Thyroid gland (tissue), 4 donors: ENCODE measurements around the gene DSG4. TPM values are rescaled to one million over a fixed set of nuclear protein-coding genes. Genes with fewer than 3 reads are reported as not detected.

Experiments used
- DNase-seq, 2 donors: peaks; one replicate each; pipeline ENCODE4 v3.0.0-alpha.2; 2019
- H3K27ac ChIP-seq, 3 donors: fragments of 200-600 bp; sonication (generic); 1 replicate in 2 of 3; 2 replicates in 1 of 3; pipeline ENCODE4 v1.5.1; 2016 to 2019; ENCODE audit warnings: mild to moderate bottlenecking in 1 of 3, moderate library complexity in 1 of 3
- H3K27me3 ChIP-seq: fragments of 200-600 bp; sonication (generic); one replicate; pipeline ENCODE4 v1.5.1; 2019
- H3K36me3 ChIP-seq, 2 donors: fragments of 200-600 bp; sonication (generic); one replicate each; pipeline ENCODE4 v1.5.1; 2016 to 2019
- H3K4me1 ChIP-seq, 2 donors: fragments of 200-600 bp; sonication (generic); one replicate each; pipeline ENCODE4 v1.5.1; 2017 to 2019
- H3K4me3 ChIP-seq, 3 donors: fragments of 200-600 bp; sonication (generic); replicated peaks in 1 of 3; 1 replicate in 2 of 3; 2 replicates in 1 of 3; pipeline ENCODE4 v1.5.1; 2016; ENCODE audit warnings: mild to moderate bottlenecking in 1 of 3
- H3K9me3 ChIP-seq: fragments of 200-600 bp; sonication (generic); one replicate; pipeline ENCODE4 v1.5.1; 2017
- CTCF ChIP-seq, 6 experiments: fragments of 200-600 bp in 3 of 6; fragments of 450-650 bp in 3 of 6; sonication (generic) in 3 of 6; IDR thresholded peaks; one replicate each; pipeline ENCODE4 v1.5.1; 2016 to 2019; ENCODE audit warnings: antibody characterized with exemption in 6 of 6, mild to moderate bottlenecking in 2 of 6, inconsistent platforms in 1 of 6, moderate library complexity in 1 of 6
- POLR2A ChIP-seq, 2 donors: fragments of 450-650 bp; IDR thresholded peaks; one replicate each; pipeline ENCODE4 v1.6.1; 2017; ENCODE audit warnings: antibody characterized with exemption in 2 of 2, mild to moderate bottlenecking in 2 of 2, moderate library complexity in 1 of 2
- WGBS, 2 donors: methylation state at CpG; one replicate each; pipeline ENCODE4 v1.1.5; 2017; 5-methylcytosine and 5-hydroxymethylcytosine counted together
- intact Hi-C: fragments of 100-400 bp; cut with DNase I; formaldehyde crosslinking; loops from one replicate; pipeline ENCODE4 v1.15.1; 2023
- total RNA-seq, 4 donors: library from RNA; depleted of rRNA; stranded (reverse); fragments of >200 nt; gene quantifications; one replicate each; pipeline ENCODE4 v1.2.3, GENCODE V29; 2016

The DSG4 gene
- total RNA-seq, 4 donors from 2014 or later, result not detected

DNA sequence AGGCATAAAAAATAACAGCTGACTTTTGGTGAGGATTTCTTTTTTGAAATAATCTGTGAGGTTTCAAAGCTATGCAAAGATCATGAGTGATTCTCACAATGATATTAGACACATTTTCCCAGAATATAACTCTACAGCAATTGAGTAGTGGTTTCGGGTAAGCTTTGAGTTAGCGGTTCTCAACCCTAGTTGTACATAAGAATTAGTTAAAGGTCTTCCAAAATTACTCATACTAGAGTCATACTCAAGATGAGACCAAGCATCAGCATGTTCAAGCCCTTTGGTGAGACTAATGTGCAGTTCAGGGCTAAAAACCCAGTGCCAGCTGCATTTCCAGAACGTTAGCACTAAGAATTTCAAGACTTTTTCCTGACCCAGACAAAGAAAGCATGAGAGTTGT, 31.1 kb downstream of the DSG4 start:
- no peaks in the 10 kb centered on the region for H3K4me1 ChIP-seq
- no peak overlapping the region for H3K27ac ChIP-seq
- no peak for TF ChIP-seq POLR2A (IDR thresholded peaks at IDR 0.05)
- no peak for TF ChIP-seq CTCF (IDR thresholded peaks at IDR 0.05)
- WGBS, 2 donors, result 69 to 82% methylated on average over 3 of the region's 3 CpGs
- no peaks in the 10 kb centered on the region for H3K36me3 ChIP-seq
- H3K4me3 ChIP-seq, result no peak overlapping the region
- no peaks in the 10 kb centered on the region for H3K9me3 ChIP-seq
- DNase-seq, result no peak
- intact Hi-C loops, result no loop called here
- no peaks in the 10 kb centered on the region for H3K27me3 ChIP-seq

DNA sequence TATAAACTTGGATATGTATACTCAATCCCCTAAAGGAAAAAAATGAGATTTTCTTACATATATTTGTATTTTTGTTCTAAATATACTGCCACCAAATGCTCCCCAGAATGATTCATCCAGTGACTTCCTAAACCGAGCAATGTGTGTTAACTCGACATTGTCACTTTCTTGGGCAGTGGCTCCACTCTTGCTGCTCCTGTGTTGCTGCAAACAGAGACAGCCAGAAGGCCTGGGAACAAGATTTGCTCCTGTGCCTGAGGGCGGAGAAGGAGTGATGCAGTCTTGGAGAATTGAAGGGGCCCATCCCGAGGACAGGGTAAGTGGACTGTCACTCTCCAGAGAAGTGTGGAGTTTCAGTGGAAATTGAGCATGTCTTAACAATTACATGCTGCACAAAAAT, 32.7 kb downstream of the DSG4 start:
- Histone ChIP-seq H3K36me3 (no peaks in the 10 kb centered on the region), H3K27ac (no peak overlapping the region), H3K27me3 (no peaks in the 10 kb centered on the region), H3K4me3 (no peak overlapping the region), H3K9me3 (no peaks in the 10 kb centered on the region), H3K4me1 (no peaks in the 10 kb centered on the region)
- intact Hi-C loops, result no loop called here
- 75 to 80% methylated on average over 4 of the region's 4 CpGs for WGBS, 2 donors
- DNase-seq, result no peak
- TF ChIP-seq POLR2A (IDR thresholded peaks at IDR 0.05), result no peak
- no peak for TF ChIP-seq CTCF (IDR thresholded peaks at IDR 0.05)

- no peaks in the 10 kb centered on the region for H3K9me3 ChIP-seq
- H3K4me1 ChIP-seq, result no peaks in the 10 kb centered on the region
- H3K36me3 ChIP-seq, result no peaks in the 10 kb centered on the region
- no peak overlapping the region for H3K4me3 ChIP-seq
- intact Hi-C loops, result no loop called here
- TF ChIP-seq CTCF (IDR thresholded peaks at IDR 0.05), result no peak
- no peak for TF ChIP-seq POLR2A (IDR thresholded peaks at IDR 0.05)
- H3K27me3 ChIP-seq, result no peaks in the 10 kb centered on the region
- 44 to 54% methylated on average over 25 to 36 of the region's 37 CpGs for WGBS, 2 donors
- H3K27ac ChIP-seq, result no peak overlapping the region
- DNase-seq, result no peak
Measured at GRCh38 chr18:31410716-31411483, 34.3 kb downstream of the DSG4 start.

GRCh38 chr18:31413137-31413536, 36.6 kb downstream of the DSG4 start:
- Histone ChIP-seq H3K27me3 (no peaks in the 10 kb centered on the region), H3K27ac (no peak overlapping the region), H3K4me1 (no peaks in the 10 kb centered on the region), H3K4me3 (no peak overlapping the region), H3K36me3 (no peaks in the 10 kb centered on the region), H3K9me3 (no peaks in the 10 kb centered on the region)
- 89 to 96% methylated on average over 6 of the region's 6 CpGs for WGBS, 2 donors
- TF ChIP-seq POLR2A (IDR thresholded peaks at IDR 0.05), result no peak
- no peak for TF ChIP-seq CTCF (IDR thresholded peaks at IDR 0.05)
- intact Hi-C loops, result no loop called here
- DNase-seq, result no peak

GRCh38 chr18:31417850-31418249, 41.3 kb downstream of the DSG4 start:
- Histone ChIP-seq H3K4me1 (no peaks in the 10 kb centered on the region), H3K4me3 (no peak overlapping the region), H3K36me3 (no peaks in the 10 kb centered on the region), H3K9me3 (no peaks in the 10 kb centered on the region), H3K27ac (no peak overlapping the region), H3K27me3 (no peaks in the 10 kb centered on the region)
- intact Hi-C loops, result no loop called here
- TF ChIP-seq CTCF (IDR thresholded peaks at IDR 0.05), result no peak
- TF ChIP-seq POLR2A (IDR thresholded peaks at IDR 0.05), result no peak
- no peak for DNase-seq
